ENCODE data around the gene FHIT.

Gene FHIT

DNA sequence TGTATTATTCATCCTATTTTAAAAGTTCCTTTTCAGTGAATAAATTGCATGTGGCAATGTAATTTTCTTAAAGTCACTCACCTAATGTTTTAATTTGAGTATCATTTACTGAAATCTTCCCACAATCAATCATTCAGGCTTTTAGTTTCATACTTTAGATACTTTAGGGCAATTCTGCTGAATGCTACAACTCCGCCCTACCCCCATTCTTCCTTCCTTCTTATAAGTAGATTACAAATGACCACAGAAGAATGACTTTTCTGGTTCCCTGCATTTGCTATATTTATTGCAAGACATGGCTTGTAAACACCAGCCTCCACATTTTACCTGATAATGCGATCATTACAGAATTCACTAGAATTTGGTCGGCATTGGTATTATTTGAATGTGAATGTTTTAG lies 1061.9 kb downstream of the FHIT start:
- H3K4me3 ChIP-seq (ENCODE audit: low read depth, low read length), result no peak overlapping the region
- H3K27me3 ChIP-seq (ENCODE audit: insufficient read depth, low read length), result no peaks in the 10 kb centered on the region
- H3K36me3 ChIP-seq (ENCODE audit: insufficient read depth, low read length), result no peaks in the 10 kb centered on the region
- no peaks in the 10 kb centered on the region for H3K79me2 ChIP-seq (ENCODE audit: control insufficient read depth, insufficient read depth, low read length, unreplicated experiment)
- H3K4me1 ChIP-seq (ENCODE audit: control insufficient read depth, insufficient read depth, low read length, unreplicated experiment), result no peaks in the 10 kb centered on the region
- H3K27ac ChIP-seq (ENCODE audit: low read depth, low read length), result no peak overlapping the region
- no peak overlapping the region for H2AFZ ChIP-seq (ENCODE audit: low read length, unreplicated experiment)

DNA sequence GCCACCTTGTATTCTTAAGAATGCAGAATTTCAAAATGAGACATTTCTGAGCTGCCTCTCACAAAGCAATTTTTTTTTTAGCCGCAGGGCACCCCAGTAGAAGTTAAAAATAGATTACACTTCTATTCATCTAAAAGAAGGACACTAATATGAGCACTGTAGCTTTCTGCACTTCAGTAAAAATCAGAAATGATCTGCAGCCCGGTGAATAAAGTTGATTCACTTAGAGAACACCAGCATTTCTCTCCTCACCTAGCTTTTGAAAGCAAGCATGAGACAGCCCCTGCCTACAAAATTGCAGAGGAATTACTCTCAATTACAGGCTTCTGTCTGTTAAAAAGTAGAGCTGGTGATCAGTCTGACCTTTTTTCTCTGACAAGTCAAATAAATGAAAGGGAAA lies 1062.4 kb downstream of the FHIT start:
- Histone ChIP-seq H3K79me2 (ENCODE audit: control insufficient read depth, insufficient read depth, low read length, unreplicated experiment) (no peaks in the 10 kb centered on the region), H3K4me1 (ENCODE audit: control insufficient read depth, insufficient read depth, low read length, unreplicated experiment) (no peaks in the 10 kb centered on the region), H2AFZ (ENCODE audit: low read length, unreplicated experiment) (no peak overlapping the region), H3K27ac (ENCODE audit: low read depth, low read length) (no peak overlapping the region), H3K36me3 (ENCODE audit: insufficient read depth, low read length) (no peaks in the 10 kb centered on the region), H3K27me3 (ENCODE audit: insufficient read depth, low read length) (no peaks in the 10 kb centered on the region), H3K4me3 (ENCODE audit: low read depth, low read length) (no peak overlapping the region)

DNA sequence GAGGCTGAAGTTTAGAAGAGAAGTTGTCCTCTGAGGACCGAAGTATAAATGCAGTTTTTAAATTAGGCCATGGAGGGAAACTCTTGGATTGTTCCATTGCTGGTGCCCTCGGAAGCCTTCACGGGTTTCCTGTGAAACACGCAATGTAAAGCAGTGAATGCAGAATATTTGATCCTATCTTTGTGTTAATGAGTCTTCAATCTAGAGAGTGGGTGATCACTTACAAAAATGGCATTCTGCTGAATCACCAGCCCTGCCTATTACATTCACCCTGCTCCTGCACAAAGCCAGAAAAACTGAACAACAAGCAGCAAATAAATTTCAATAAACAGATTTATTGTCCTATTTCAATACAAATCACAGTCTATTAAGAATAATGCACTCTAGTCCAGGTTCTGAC lies 1063.9 kb downstream of the FHIT start:
- Histone ChIP-seq H3K27me3 (ENCODE audit: insufficient read depth, low read length) (no peaks in the 10 kb centered on the region), H3K4me1 (ENCODE audit: control insufficient read depth, insufficient read depth, low read length, unreplicated experiment) (no peaks in the 10 kb centered on the region), H3K36me3 (ENCODE audit: insufficient read depth, low read length) (no peaks in the 10 kb centered on the region), H3K79me2 (ENCODE audit: control insufficient read depth, insufficient read depth, low read length, unreplicated experiment) (no peaks in the 10 kb centered on the region), H3K27ac (ENCODE audit: low read depth, low read length) (no peak overlapping the region), H2AFZ (ENCODE audit: low read length, unreplicated experiment) (no peak overlapping the region), H3K4me3 (ENCODE audit: low read depth, low read length) (no peak overlapping the region)

DNA sequence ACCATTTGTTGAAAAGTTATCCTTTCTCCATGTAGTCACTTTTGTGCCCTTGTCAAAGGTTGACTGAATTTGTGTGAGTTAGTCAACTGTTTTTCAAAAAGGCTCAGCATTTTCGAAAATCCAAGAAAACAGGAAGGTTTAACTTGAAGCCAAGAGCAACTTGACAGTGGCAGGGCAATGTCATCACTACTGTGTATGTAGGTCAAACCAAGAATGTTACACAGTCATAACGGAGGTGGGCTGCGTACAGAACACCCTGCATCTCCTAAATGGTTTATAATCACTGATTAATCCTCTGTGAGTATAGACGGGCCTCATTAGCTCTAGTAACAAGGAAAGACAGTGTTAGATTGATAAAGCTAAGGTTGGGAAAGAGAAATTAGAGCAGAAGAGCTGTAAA lies 1064.9 kb downstream of the FHIT start:
- no peaks in the 10 kb centered on the region for H3K27me3 ChIP-seq (ENCODE audit: insufficient read depth, low read length)
- H3K4me3 ChIP-seq (ENCODE audit: low read depth, low read length), result no peak overlapping the region
- H3K79me2 ChIP-seq (ENCODE audit: control insufficient read depth, insufficient read depth, low read length, unreplicated experiment), result no peaks in the 10 kb centered on the region
- H2AFZ ChIP-seq (ENCODE audit: low read length, unreplicated experiment), result no peak overlapping the region
- H3K4me1 ChIP-seq (ENCODE audit: control insufficient read depth, insufficient read depth, low read length, unreplicated experiment), result no peaks in the 10 kb centered on the region
- no peaks in the 10 kb centered on the region for H3K36me3 ChIP-seq (ENCODE audit: insufficient read depth, low read length)
- no peak overlapping the region for H3K27ac ChIP-seq (ENCODE audit: low read depth, low read length)

DNA sequence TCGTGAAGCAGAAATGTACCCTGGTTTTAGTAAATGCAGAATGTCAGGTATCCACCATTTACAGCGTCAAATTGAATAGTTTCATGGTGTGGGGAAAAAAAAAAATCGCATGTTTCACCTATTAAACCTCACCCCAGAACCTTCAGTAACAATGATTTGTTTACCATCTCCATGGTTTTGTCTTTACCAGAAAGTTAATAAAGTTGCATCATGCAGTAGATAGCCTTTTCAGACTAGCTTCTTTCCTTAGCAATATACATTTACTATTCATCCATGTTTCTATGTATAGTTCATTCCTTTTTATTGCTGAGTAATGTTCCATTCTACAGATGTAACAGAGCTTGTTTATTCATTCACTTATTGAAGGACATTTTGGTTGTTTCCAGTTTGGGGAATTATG lies 1066.1 kb downstream of the FHIT start:
- H3K4me3 ChIP-seq (ENCODE audit: low read depth, low read length), result no peak overlapping the region
- H2AFZ ChIP-seq (ENCODE audit: low read length, unreplicated experiment), result no peak overlapping the region

DNA sequence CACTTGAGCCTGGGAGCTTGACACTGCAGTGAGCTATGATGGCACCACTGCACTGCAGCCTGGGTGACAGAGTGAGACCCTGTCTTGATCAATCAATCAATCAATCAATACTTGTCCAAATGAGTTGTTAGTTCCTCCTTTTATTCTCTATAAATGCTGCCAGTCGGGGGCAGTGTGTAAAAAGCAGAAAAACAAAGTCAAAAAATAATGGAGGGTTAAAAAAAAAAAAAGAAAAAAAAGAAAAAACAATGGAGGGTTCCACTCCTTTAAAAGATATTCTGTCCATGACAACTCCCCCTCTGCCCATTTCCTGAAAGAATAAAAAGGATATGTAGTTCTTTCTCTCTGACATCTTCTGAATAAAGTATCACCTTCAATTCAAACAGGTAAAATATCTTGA lies 1068.6 kb downstream of the FHIT start:
- no peak overlapping the region for H3K4me3 ChIP-seq (ENCODE audit: low read depth, low read length)
- H2AFZ ChIP-seq (ENCODE audit: low read length, unreplicated experiment), result no peak overlapping the region
- no peaks in the 10 kb centered on the region for H3K27me3 ChIP-seq (ENCODE audit: insufficient read depth, low read length)
- no peaks in the 10 kb centered on the region for H3K4me1 ChIP-seq (ENCODE audit: control insufficient read depth, insufficient read depth, low read length, unreplicated experiment)
- no peak overlapping the region for H3K27ac ChIP-seq (ENCODE audit: low read depth, low read length)
- H3K36me3 ChIP-seq (ENCODE audit: insufficient read depth, low read length), result no peaks in the 10 kb centered on the region
- no peaks in the 10 kb centered on the region for H3K79me2 ChIP-seq (ENCODE audit: control insufficient read depth, insufficient read depth, low read length, unreplicated experiment)

More for the DNA sequence above, 1066.1 kb downstream of the FHIT start:
- H3K4me1 ChIP-seq (ENCODE audit: control insufficient read depth, insufficient read depth, low read length, unreplicated experiment), result no peaks in the 10 kb centered on the region
- no peaks in the 10 kb centered on the region for H3K36me3 ChIP-seq (ENCODE audit: insufficient read depth, low read length)
- no peaks in the 10 kb centered on the region for H3K79me2 ChIP-seq (ENCODE audit: control insufficient read depth, insufficient read depth, low read length, unreplicated experiment)
- no peaks in the 10 kb centered on the region for H3K27me3 ChIP-seq (ENCODE audit: insufficient read depth, low read length)
- H3K27ac ChIP-seq (ENCODE audit: low read depth, low read length), result no peak overlapping the region

DNA sequence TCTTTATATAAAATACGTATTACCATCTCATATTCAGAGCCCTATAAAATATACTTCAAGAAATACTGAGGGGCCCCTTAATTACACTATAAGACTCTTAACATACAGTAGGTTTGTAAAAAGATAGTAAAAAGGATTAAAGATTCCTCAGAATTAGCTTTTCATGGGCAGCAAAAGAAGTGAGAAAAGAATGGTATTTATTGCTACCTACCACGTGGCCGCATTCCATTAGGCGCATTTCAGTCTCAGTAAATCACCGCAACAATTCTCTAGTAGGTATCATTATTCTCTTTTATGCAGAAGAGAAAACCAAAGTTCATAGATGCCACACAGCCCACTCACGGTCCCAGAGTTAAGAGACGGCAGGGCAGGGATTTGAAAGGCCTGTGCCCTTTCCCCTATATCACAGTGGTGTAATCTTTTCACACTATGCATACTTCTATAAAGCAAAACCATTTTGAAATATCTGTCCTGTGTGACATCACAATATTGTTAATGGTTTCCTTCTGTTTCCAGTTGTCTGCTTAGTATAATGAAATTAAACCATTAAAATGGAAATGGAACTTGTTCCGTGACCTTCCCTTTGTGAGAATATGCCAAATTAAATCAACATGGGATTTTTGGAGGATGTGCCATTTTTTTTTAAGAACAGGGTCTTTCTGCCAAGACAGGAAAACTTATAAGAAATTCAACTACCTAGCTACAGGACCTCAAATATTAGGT lies 1072.2 kb downstream of the FHIT start:
- Histone ChIP-seq H3K4me1 (ENCODE audit: control insufficient read depth, insufficient read depth, low read length, unreplicated experiment) (no peaks in the 10 kb centered on the region), H3K27me3 (ENCODE audit: insufficient read depth, low read length) (no peaks in the 10 kb centered on the region), H3K79me2 (ENCODE audit: control insufficient read depth, insufficient read depth, low read length, unreplicated experiment) (no peaks in the 10 kb centered on the region), H3K4me3 (ENCODE audit: low read depth, low read length) (no peak overlapping the region), H2AFZ (ENCODE audit: low read length, unreplicated experiment) (no peak overlapping the region), H3K27ac (ENCODE audit: low read depth, low read length) (no peak overlapping the region), H3K36me3 (ENCODE audit: insufficient read depth, low read length) (no peaks in the 10 kb centered on the region)

DNA sequence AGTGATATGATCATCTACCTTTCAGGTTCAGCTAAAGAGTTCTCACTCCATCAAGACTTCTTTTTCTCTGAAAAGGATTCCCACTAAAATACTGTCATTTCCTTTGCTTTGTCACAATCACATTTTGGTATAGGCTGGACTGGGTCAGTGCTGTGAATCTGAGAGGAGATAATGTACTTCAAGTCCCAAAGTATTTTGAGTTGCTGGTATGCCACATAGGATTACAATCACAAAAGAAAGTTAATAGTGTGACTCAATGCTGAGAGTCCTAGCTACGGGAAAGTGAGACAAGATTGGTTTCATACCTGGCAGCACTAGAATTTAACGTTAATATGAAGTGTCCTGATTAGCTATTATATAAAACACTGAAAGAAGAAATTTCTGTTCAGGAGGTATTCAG lies 1073.5 kb downstream of the FHIT start:
- Histone ChIP-seq H3K4me3 (ENCODE audit: low read depth, low read length) (no peak overlapping the region), H3K4me1 (ENCODE audit: control insufficient read depth, insufficient read depth, low read length, unreplicated experiment) (no peaks in the 10 kb centered on the region), H2AFZ (ENCODE audit: low read length, unreplicated experiment) (no peak overlapping the region), H3K27ac (ENCODE audit: low read depth, low read length) (no peak overlapping the region), H3K27me3 (ENCODE audit: insufficient read depth, low read length) (no peaks in the 10 kb centered on the region), H3K36me3 (ENCODE audit: insufficient read depth, low read length) (no peaks in the 10 kb centered on the region), H3K79me2 (ENCODE audit: control insufficient read depth, insufficient read depth, low read length, unreplicated experiment) (no peaks in the 10 kb centered on the region)

DNA sequence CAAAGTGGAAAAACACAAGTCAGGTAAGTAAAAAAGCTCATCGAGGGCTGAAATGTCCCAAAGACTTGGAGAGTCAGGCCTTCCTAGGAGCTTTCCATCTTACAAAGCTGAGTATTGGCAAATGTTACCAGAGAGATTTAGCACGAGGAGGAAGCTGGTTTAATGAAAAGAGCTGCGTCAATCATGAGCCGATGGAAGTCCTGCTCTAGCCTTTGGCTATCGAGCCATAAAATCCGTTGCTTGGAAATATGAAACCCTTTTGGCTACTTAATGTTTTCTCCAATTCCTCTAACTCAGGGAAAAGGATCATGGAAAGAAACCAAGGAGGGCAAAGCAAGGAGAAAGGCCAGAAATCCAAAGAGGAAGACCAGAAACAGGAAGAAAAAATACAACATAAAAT lies 1074.6 kb downstream of the FHIT start:
- Histone ChIP-seq H3K4me1 (ENCODE audit: control insufficient read depth, insufficient read depth, low read length, unreplicated experiment) (no peaks in the 10 kb centered on the region), H2AFZ (ENCODE audit: low read length, unreplicated experiment) (no peak overlapping the region), H3K27me3 (ENCODE audit: insufficient read depth, low read length) (no peaks in the 10 kb centered on the region), H3K79me2 (ENCODE audit: control insufficient read depth, insufficient read depth, low read length, unreplicated experiment) (no peaks in the 10 kb centered on the region), H3K4me3 (ENCODE audit: low read depth, low read length) (no peak overlapping the region), H3K27ac (ENCODE audit: low read depth, low read length) (no peak overlapping the region), H3K36me3 (ENCODE audit: insufficient read depth, low read length) (no peaks in the 10 kb centered on the region)

DNA sequence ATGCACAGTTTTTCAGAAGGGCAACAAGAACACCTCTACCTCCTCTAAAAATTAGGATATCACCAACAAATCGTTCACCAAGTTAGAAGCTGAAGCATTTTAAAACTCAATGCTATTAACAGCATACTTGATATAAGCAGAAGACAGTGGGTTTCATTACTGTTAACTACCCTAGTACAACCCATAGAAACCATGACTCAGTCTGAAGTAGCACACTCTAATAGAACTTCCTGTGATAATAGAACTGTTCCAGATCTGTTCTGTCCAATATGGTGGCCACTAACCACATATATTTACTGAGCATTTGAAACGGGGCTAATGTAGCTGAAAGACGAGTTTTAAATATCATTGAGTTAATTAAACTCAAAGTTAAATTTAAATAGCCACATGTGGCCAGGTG lies 1075.6 kb downstream of the FHIT start:
- Histone ChIP-seq H3K27me3 (ENCODE audit: insufficient read depth, low read length) (no peaks in the 10 kb centered on the region), H3K27ac (ENCODE audit: low read depth, low read length) (no peak overlapping the region), H3K4me3 (ENCODE audit: low read depth, low read length) (no peak overlapping the region), H3K79me2 (ENCODE audit: control insufficient read depth, insufficient read depth, low read length, unreplicated experiment) (no peaks in the 10 kb centered on the region), H2AFZ (ENCODE audit: low read length, unreplicated experiment) (no peak overlapping the region), H3K4me1 (ENCODE audit: control insufficient read depth, insufficient read depth, low read length, unreplicated experiment) (no peaks in the 10 kb centered on the region), H3K36me3 (ENCODE audit: insufficient read depth, low read length) (no peaks in the 10 kb centered on the region)

DNA sequence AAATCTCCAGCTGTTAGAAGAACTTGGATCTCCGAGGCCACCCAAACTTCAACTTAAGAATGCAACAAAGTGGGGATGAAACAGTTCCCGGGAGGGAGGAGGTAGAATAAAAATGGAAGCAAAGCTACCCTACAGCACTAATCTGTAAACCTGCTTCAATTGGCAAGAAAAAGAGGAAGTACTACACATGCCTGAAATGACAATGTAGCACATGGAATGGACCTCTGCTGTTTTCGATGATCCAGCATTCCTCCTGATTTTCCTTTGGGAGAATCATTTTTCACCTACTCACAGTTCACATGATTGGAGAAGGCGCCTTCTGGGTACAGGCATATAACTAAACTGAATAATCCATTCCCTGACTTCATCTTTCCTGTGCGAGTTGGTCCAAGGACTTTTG lies 1081.5 kb downstream of the FHIT start:
- Histone ChIP-seq H3K79me2 (ENCODE audit: control insufficient read depth, insufficient read depth, low read length, unreplicated experiment) (no peaks in the 10 kb centered on the region), H2AFZ (ENCODE audit: low read length, unreplicated experiment) (no peak overlapping the region), H3K27ac (ENCODE audit: low read depth, low read length) (no peak overlapping the region), H3K4me3 (ENCODE audit: low read depth, low read length) (no peak overlapping the region), H3K27me3 (ENCODE audit: insufficient read depth, low read length) (no peaks in the 10 kb centered on the region), H3K36me3 (ENCODE audit: insufficient read depth, low read length) (no peaks in the 10 kb centered on the region), H3K4me1 (ENCODE audit: control insufficient read depth, insufficient read depth, low read length, unreplicated experiment) (no peaks in the 10 kb centered on the region)

Data from ACC112 (cell line).